Stimulated activated naive B cell treated with anti-CD40 and anti-IgM and Interleukin-4, amounts not matched to agents 10 μg/mL and 1 μg/mL and 100 μg/mL, for 72 hours (primary cell): ENCODE results near the gene FAM111B.
"Not testable (repeated sequence)": the region's sequence is repeated elsewhere in the genome, so short reads cannot be mapped to it uniquely, and the experiment has no call there.

Experiments used
- ATAC-seq, 2 donors: fragments of 150-1000 bp; cut with Tn5 transposase; replicated peaks; 2 replicates each; pipeline ENCODE4 v1.10.0; 2021; ENCODE audit warnings: moderate library complexity in 1 of 2
- DNase-seq: peaks from one replicate; pipeline ENCODE4 v3.0.0; 2021
- H3K27ac Mint-ChIP-seq: one replicate; pipeline ENCODE4 v1.8.0; 2022; ENCODE audit warnings: mild to moderate bottlenecking, mixed read lengths
- H3K27me3 Mint-ChIP-seq, 2 donors: one replicate each; pipeline ENCODE4 v1.8.0; 2022; ENCODE audit warnings: mixed read lengths in 2 of 2
- H3K36me3 Mint-ChIP-seq, 2 donors: one replicate each; pipeline ENCODE4 v1.8.0; 2022; ENCODE audit warnings: mixed read lengths in 2 of 2, mild to moderate bottlenecking in 1 of 2
- H3K4me1 Mint-ChIP-seq, 2 donors: one replicate each; pipeline ENCODE4 v1.8.0; 2022; ENCODE audit warnings: mixed read lengths in 2 of 2, mild to moderate bottlenecking in 1 of 2
- H3K4me3 Mint-ChIP-seq, 2 donors: one replicate each; pipeline ENCODE4 v1.8.0; 2022; ENCODE audit warnings: mild to moderate bottlenecking in 2 of 2, mixed read lengths in 2 of 2, moderate library complexity in 1 of 2
- H3K9me3 Mint-ChIP-seq, 2 donors: one replicate each; pipeline ENCODE4 v1.8.0; 2022; ENCODE audit warnings: mixed read lengths in 2 of 2, mild to moderate bottlenecking in 1 of 2

Gene FAM111B, protein sequence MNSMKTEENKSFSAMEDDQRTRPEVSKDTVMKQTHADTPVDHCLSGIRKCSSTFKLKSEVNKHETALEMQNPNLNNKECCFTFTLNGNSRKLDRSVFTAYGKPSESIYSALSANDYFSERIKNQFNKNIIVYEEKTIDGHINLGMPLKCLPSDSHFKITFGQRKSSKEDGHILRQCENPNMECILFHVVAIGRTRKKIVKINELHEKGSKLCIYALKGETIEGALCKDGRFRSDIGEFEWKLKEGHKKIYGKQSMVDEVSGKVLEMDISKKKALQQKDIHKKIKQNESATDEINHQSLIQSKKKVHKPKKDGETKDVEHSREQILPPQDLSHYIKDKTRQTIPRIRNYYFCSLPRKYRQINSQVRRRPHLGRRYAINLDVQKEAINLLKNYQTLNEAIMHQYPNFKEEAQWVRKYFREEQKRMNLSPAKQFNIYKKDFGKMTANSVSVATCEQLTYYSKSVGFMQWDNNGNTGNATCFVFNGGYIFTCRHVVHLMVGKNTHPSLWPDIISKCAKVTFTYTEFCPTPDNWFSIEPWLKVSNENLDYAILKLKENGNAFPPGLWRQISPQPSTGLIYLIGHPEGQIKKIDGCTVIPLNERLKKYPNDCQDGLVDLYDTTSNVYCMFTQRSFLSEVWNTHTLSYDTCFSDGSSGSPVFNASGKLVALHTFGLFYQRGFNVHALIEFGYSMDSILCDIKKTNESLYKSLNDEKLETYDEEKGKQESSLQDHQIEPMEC

DNA sequence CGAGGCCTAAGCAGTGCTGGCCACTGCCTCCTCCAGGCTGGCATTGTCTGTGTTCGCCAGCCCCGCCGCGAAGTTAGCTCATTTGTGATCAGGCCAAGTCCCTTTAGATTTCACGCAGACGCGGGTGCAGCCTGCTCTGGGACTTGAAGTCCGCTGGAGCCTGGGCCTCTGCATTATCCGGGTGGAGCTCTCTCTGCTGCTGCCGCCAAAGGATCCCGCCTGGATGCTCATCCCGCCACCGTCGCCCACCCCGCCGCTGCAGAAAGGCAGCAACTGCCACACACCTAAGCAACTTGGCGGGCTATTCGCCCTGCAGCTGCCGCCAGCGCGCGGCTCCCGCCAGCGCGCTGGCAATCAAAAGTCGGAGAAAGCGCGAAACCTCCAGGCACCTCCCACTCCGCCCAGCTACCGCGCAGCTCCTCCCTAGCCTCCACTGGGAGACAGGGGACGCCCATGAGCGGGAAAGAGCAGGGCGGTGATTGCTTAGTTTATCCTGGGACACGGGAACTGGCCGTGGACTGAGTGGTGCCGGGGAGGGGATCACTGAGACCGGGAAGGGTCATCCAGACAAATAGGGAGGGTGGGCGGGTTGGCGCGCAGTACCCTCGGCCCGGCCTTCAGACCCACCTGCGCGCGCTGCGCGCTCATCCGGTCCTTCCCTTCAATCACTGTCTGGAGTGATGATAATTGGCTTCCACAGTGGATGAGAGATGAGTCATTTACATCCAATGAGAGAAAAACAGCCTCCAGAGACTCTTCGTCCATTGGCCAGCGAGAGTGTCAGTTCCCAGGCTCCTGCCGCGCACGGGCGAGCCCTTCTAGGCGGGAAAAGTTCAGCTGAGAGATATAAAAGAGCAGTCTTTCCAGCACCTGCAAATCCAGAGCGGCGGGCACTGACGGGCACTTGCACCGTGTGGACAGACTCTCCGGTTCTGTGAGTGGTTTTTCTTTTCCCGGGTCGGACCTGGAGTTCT is at the start of gene FAM111B:
FAM111B (plus strand) TSS at position 875 of the 974 bp plus-strand sequence. CDS start 2,389 bp downstream, outside the sequence.
- Mint-ChIP-seq H3K4me3 (peak within 1 kb of the TSS; percentile 91 to 93), H3K27me3 (no peaks in the 10 kb centered on the region)

DNA sequence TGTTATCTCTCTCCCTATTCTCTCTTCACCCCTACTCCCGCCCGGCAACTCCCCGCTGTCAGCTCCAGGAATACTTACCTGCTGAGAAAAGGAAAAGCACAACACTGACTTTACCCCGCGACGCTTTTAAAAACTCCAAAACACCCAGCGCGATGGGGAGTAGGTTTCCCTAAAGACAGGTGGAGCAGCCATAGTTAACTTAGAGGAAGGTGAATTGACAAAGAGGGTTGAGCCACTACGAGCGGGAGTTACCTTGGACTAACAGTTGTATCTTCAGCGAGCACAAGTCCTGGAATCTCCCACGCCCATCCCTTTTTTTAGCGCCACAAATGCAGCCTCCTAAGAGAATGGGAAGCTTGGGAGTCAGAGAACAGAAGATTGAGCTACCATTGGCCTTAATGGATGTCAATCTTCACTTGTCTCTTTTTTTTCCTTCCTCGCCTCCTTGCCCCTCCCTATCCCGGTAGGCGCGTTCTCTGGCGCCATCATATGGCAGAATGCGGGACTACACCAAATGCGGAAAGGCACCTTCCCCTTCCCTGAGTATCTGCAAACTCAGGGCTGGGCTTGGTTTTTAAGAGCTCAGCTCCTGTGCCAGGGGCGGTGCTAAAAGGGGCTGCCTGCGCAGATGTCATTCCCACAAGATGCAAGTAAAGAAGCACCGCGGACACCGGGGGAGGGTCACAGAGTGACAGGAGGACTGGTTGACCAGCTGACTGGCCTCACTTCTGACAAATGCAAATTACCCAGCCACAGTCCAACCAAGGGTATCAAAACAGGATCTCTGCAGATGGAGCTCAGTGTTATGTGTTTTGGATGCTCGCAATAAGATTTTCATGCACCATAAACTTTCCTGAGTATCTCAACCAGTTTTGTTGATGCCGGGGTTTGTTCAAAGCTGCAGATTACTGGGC is 48.7 kb upstream of the FAM111B start:
- Mint-ChIP-seq H3K4me1 (peaks cover 26 to 67% of the 10 kb centered on the region in 2 donors), H3K27ac (peak overlapping the region; percentile 93), H3K4me3 (peak overlapping the region; percentile 90 to 92)
- ATAC-seq (peak; percentile 92 to 95), DNase-seq (peak; percentile 92)
- not testable (repeated sequence) for H3K9me3 Mint-ChIP-seq, H3K36me3 Mint-ChIP-seq, H3K27me3 Mint-ChIP-seq

More for the DNA sequence above, at the start of gene FAM111B:
- peak; percentile 74 for DNase-seq
- ATAC-seq, result peak; percentile 66 to 68
- Mint-ChIP-seq H3K4me1 (peaks cover 56 to 74% of the 10 kb centered on the region in 2 donors), H3K9me3 (no peaks in the 10 kb centered on the region), H3K27ac (peak within 1 kb of the TSS; percentile 93), H3K36me3 (peaks cover 1 to 6% of the 10 kb centered on the region in 2 donors)

DNA sequence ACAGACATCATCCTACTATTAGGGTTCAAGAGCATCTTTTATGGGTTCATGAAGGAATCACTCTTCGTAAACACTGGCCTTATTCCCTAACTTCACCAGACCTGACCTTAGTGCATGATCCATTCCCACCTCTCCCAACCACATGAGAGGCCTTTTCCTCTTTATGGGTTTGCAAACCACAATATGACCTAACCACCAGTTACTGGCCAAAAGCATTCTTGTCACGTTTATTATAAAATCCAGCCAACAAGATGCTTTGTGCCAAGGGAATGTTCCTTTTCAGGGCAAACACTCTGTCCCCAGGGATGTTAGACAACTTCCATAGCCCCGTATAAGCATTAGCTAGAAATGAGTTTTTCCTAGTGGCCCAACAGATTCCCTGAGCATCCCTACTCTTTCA is 46.9 kb upstream of the FAM111B start:
- DNase-seq, H3K4me3 Mint-ChIP-seq, ATAC-seq, H3K36me3 Mint-ChIP-seq, H3K9me3 Mint-ChIP-seq, H3K27me3 Mint-ChIP-seq: not testable (repeated sequence)
- Mint-ChIP-seq H3K27ac (peak overlapping the region; percentile 53), H3K4me1 (peaks cover 26 to 67% of the 10 kb centered on the region in 2 donors)

DNA sequence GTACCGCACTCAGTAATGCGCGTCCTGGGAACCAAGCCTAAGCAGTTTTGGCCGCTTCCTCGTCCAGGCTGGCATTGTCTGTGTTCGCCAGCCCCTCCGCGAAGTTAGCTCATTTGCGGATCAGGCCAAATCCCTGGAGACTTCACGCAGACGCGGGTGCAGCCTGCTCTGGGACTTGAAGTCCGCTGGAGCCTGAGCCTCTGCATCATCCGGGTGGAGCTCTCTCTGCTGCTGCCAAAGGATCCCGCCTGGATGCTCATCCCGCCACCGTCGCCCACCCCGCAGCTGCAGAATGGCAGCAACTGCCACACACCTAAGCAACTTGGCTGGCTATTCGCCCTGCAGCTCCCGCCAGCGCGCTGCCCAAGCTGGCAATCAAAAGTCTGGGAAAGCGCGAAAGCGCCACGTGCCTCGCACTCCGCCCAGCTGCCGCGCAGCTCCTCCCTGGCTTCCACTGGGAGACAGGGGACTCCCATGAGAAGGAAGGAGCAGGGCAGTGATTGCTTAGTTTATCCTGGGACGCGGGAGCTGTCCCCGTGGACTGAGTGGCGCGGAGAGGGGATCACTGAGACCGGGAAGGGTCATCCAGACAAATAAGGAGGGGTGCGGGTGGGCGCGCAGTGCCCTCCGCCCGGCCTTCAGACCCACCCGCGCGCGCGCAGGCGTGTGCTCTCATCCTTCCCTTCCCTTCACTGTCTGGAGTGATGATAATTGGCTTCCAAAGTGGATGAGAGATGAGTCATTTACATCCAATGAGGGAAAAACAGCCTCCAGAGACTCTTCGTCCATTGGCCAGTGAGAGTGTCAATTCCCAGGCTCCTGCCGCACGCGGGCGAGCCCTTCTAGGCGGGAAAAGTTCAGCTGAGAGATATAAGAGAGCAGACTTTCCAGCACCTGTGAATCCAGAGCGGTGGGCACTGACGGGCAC is 44.2 kb upstream of the FAM111B start:
- H3K27me3 Mint-ChIP-seq, result peaks cover 0 to 6% of the 10 kb centered on the region in 2 donors
- H3K36me3 Mint-ChIP-seq, result peaks cover 0 to 1% of the 10 kb centered on the region in 2 donors
- peaks cover 24 to 59% of the 10 kb centered on the region in 2 donors for H3K4me1 Mint-ChIP-seq
- peaks cover 0 to 3% of the 10 kb centered on the region in 2 donors for H3K9me3 Mint-ChIP-seq
- ATAC-seq (no peak), DNase-seq (no peak)
- H3K27ac Mint-ChIP-seq, result no peak overlapping the region
- H3K4me3 Mint-ChIP-seq, result peak overlapping the region in 1 of 2 donors; percentile 23

DNA sequence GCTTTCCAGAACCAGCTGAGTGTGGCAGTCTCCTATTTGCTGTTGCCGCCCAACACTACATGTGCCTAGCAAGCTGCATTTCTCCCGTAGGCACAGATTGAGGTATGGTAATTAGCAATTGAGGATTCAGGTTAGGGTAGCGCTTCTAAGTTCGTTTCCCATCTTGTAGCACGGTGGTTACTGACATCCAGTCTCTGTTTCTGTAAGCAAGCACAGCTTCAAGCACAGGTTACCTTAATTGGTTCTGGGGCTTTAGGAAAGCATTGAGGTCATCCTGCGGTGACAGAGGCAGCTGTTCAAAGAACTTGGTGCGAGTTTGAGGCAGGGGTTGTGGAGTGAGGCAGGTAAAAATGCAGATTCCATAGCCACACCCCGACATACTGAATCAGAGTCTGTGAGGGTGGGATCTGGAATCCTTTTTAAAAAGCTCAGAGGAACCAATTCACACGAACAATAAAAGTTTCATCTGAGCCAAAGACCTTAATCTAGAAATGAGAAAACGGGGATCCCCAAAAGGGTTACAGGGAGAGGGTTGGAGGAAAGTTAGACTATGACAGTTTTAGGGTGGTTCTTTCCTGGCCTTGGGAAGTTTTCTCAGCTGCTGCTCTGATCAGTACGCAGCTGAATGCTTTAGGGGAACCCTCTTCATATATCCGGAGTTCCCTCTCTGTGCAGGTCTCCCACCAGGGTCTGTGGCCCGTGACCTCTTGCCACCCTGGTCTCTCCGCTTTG is 42.9 kb upstream of the FAM111B start:
- not testable (repeated sequence) for H3K4me3 Mint-ChIP-seq, H3K36me3 Mint-ChIP-seq, H3K9me3 Mint-ChIP-seq, DNase-seq, H3K27me3 Mint-ChIP-seq
- peak; percentile 44 to 67 for ATAC-seq
- Mint-ChIP-seq H3K27ac (peak overlapping the region; percentile 37), H3K4me1 (peaks cover 19 to 46% of the 10 kb centered on the region in 2 donors)

GRCh38 chr11:59069087-59069486 is 38.0 kb upstream of the FAM111B start:
- H3K4me3 Mint-ChIP-seq, result no peak overlapping the region
- peaks cover 6 to 8% of the 10 kb centered on the region in 2 donors for H3K9me3 Mint-ChIP-seq
- peaks cover 2 to 6% of the 10 kb centered on the region in 2 donors for H3K36me3 Mint-ChIP-seq
- DNase-seq (no peak), ATAC-seq (no peak)
- H3K27ac Mint-ChIP-seq, result no peak overlapping the region
- peaks cover 10 to 12% of the 10 kb centered on the region in 2 donors for H3K4me1 Mint-ChIP-seq
- H3K27me3 Mint-ChIP-seq, result no peaks in the 10 kb centered on the region

DNA sequence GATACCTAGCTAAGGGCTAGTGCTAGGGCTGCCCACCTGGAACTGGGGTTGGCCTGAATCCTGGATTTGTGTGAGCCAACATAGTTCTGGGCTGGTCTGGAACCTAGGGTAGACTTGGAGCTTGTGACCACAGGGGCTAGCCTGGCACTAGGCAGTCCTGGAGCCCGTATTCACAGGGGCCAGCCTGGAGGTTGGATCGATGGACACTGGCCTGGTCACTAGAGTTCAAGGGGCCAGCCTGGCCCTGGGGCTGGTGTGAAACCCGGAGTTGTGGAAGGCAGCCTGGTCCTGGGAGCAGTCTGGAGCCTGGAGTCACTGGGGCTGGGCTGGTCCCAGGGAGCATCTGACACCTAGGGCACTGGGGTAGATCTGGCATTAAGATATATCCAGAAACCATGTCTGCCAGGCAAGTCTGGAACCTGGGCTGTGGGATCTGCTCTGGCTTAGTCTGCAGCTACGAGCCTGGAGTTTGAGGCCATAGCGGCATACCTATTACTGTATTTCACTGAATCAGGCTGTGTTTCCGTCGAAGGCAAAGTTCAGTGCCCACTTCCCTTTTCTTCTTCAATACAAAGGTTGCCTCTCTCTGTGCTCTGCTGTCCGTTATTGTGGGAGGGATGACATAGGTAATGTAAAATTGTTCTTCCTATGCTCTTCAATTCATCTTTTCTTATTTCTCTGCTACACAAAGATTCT is 30.0 kb upstream of the FAM111B start:
- no peaks in the 10 kb centered on the region for H3K27me3 Mint-ChIP-seq
- H3K4me3 Mint-ChIP-seq, result peak overlapping the region; percentile 6 to 8
- H3K4me1 Mint-ChIP-seq, result peaks cover 40 to 68% of the 10 kb centered on the region in 2 donors
- peak; percentile 97 to 98 for ATAC-seq
- H3K9me3 Mint-ChIP-seq, result peaks cover 6 to 8% of the 10 kb centered on the region in 2 donors
- peaks cover 9 to 14% of the 10 kb centered on the region in 2 donors for H3K36me3 Mint-ChIP-seq
- peak; percentile 46 for DNase-seq
- H3K27ac Mint-ChIP-seq, result peak overlapping the region; percentile 25

DNA sequence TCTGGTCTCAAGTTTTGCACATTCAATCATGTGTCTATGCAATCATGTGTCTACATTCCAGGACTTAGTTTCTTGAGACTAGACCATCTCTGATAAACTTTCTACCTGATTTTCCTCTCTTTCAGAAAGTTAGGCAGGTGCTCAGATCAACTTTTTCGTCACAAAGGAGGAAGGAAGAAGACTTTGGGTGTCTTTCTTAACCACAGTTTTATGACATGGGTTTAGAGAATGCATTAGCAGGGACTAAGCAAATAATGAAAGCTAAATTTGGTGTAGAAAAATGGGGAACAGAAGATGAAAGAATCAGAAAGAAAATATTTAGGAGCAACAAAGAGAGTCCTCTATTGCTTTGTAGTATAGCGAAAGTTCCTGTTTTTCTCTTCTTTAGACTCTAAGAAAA is 28.6 kb upstream of the FAM111B start:
- peaks cover 2 to 5% of the 10 kb centered on the region in 2 donors for H3K9me3 Mint-ChIP-seq
- H3K27me3 Mint-ChIP-seq, result no peaks in the 10 kb centered on the region
- ATAC-seq, result peak; percentile 37 to 44
- peaks cover 9 to 12% of the 10 kb centered on the region in 2 donors for H3K36me3 Mint-ChIP-seq
- H3K27ac Mint-ChIP-seq, result peak overlapping the region; percentile 7
- H3K4me3 Mint-ChIP-seq, result peak overlapping the region in 1 of 2 donors; percentile 54
- no peak for DNase-seq
- H3K4me1 Mint-ChIP-seq, result peaks cover 41 to 74% of the 10 kb centered on the region in 2 donors

GRCh38 chr11:59079086-59079485 is 28.0 kb upstream of the FAM111B start:
- peaks cover 9 to 12% of the 10 kb centered on the region in 2 donors for H3K36me3 Mint-ChIP-seq
- DNase-seq (no peak), ATAC-seq (no peak)
- peaks cover 2 to 5% of the 10 kb centered on the region in 2 donors for H3K9me3 Mint-ChIP-seq
- peak overlapping the region; percentile 34 for H3K27ac Mint-ChIP-seq
- peak overlapping the region; percentile 34 to 54 for H3K4me3 Mint-ChIP-seq
- H3K4me1 Mint-ChIP-seq, result peaks cover 44 to 74% of the 10 kb centered on the region in 2 donors
- H3K27me3 Mint-ChIP-seq, result no peaks in the 10 kb centered on the region

DNA sequence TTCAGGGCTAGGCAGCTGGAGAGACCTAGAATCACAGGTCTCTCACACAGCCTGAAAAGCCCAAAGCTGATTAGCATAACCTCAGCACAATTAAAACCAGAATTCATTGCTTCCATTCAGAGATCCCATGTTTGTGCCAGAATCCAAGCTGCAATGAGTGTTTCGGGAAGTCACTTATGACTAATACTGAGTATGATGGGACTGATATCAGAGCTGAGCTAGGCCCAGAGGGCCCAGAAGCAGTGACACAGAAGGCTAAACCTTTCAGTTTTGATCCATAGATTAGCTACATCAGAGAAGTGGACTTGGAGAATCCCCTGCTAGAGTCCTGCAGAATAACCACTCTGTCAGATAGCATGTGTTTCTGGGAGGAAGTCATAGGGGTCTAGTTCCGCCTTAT is 26.6 kb upstream of the FAM111B start:
- H3K27ac Mint-ChIP-seq, ATAC-seq, H3K27me3 Mint-ChIP-seq, H3K9me3 Mint-ChIP-seq, H3K36me3 Mint-ChIP-seq, DNase-seq, H3K4me3 Mint-ChIP-seq: not testable (repeated sequence)
- H3K4me1 Mint-ChIP-seq, result peaks cover 44 to 70% of the 10 kb centered on the region in 2 donors

DNA sequence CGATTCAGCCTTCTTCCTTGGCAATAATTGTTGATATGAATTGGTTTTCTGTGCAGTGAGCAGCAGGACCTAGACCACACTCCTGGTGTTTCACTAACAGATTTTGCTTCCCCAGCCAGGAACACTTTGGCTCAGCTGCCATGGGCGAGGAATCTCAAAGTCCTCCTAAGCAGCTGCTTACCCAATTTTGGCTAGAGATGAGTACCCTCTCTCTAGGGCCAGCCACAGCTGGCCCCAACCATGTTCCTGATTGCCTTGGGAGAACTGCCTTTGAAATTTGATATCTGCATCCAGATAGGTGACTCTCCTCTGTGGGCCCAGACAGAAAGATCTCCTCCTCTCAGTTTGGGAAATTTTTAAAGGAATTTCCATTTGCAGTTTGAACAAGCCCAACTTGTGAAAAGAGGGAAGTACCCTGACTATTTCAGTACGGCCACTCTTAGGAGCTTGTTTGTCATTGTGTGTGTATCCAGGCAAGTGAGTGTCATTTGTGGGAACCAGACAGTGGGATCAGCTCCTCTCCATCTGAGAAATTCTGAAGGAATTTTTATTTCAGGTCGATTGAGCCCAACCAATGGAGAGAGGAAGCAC is 25.5 kb upstream of the FAM111B start:
- H3K4me3 Mint-ChIP-seq, H3K36me3 Mint-ChIP-seq, ATAC-seq, H3K27me3 Mint-ChIP-seq, H3K9me3 Mint-ChIP-seq, DNase-seq: not testable (repeated sequence)
- Mint-ChIP-seq H3K27ac (peak overlapping the region; percentile 27), H3K4me1 (peaks cover 38 to 59% of the 10 kb centered on the region in 2 donors)
